ENCODE data around the gene VGLL4. TPM values are rescaled to one million over a fixed set of nuclear protein-coding genes. Genes with fewer than 3 reads are reported as not detected.
"Not testable (repeated sequence)": the region's sequence is repeated elsewhere in the genome, so short reads cannot be mapped to it uniquely, and the experiment has no call there.

VGLL4 gene
- total and polyA plus RNA-seq, 4 donors: 44.7 to 104 (median 70.7) TPM

GRCh38 chr3:11582191-11582968 is 61.3 kb downstream of the VGLL4 start:
- no peaks in the 10 kb centered on the region for H3K27me3 ChIP-seq (ENCODE audit: control insufficient read depth in 1 of 2, insufficient read depth in 2 of 2, low read length in 1 of 2)
- DNase-seq (peak; percentile 73 to 83), ATAC-seq (ENCODE audit: low FRiP score) (peak; percentile 80)
- intact Hi-C loops (cut with DNase I): loop anchor here in 1 of 2 donors (5.0 kb wide), 1 partner anchor 60 kb away; the partner anchor contains the start of gene VGLL4
- H3K9me3 ChIP-seq (ENCODE audit: control insufficient read depth, low read length): no peaks in the 10 kb centered on the region
- peak overlapping the region in 1 of 2 donors; percentile 22 for H3K4me3 ChIP-seq (ENCODE audit: low read length in 2 of 2)
- H3K4me1 ChIP-seq (ENCODE audit: control insufficient read depth in 1 of 2, insufficient read depth in 2 of 2, low read length in 2 of 2): peaks cover 2 to 3% of the 10 kb centered on the region in 2 donors
- H3K36me3 ChIP-seq (ENCODE audit: control insufficient read depth in 1 of 2, insufficient read depth in 2 of 2, low read length in 1 of 2): no peaks in the 10 kb centered on the region
- 0 to 2% methylated on average over 13 of the region's 13 CpGs for WGBS, 2 donors
- H3K27ac ChIP-seq (ENCODE audit: low read depth in 1 of 2, low read length in 2 of 2): peak overlapping the region in 1 of 2 donors; percentile 82

DNA sequence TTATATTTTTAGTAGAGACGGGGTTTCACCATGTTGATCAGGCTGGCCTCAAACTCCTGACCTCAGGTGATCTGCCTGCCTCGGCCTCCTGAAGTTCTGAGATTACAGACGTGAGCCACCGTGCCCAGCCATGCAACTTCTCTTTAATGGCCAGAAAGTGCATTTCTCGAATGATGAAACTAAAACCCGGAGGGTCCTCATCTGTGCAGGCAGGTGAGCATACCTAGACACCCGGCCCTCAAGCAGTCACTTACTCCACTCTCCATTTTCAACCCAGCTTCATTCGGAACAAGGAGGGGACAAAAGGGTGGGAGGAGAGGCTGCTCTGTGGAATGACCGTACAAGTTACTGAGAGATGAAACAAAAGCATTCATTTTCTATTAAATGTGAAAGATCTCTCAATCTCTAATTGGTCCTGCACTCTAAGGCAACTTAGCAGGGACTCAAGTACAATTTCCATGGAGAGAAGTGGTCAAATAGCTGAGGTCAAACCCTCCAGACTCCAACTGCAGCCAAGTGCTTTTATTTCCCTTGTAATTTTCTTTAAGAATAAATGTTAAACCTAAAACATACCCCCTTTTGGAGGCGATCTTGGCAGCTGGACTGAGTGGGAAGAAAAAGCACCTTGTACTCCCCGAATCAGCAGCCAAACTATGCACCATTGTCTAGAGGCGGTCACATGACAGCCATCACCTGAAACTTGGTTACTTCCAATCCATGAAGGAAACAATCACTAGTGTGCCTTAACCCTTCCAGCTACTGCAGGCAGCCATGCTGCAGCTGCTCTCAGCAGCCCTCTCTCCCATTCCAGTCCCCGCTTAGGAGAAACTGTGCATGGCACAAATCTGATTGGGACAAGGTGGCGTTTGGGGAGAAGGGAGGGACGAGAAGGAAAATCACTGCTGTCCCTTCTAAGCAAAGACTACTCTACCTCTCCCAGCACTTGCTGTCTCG is 62.2 kb downstream of the VGLL4 start:
- H3K4me1 ChIP-seq (ENCODE audit: control insufficient read depth in 1 of 2, insufficient read depth in 2 of 2, low read length in 2 of 2): peaks cover 2 to 3% of the 10 kb centered on the region in 2 donors
- ATAC-seq (ENCODE audit: low FRiP score) (peak; percentile 49), DNase-seq (no peak)
- no peaks in the 10 kb centered on the region for H3K36me3 ChIP-seq (ENCODE audit: control insufficient read depth in 1 of 2, insufficient read depth in 2 of 2, low read length in 1 of 2)
- intact Hi-C loops (cut with DNase I): loop anchor here in 1 of 2 donors (5.0 kb wide), 1 partner anchor 61 kb away; the partner anchor contains the start of gene VGLL4
- H3K4me3 ChIP-seq (ENCODE audit: low read length in 2 of 2): peak overlapping the region in 1 of 2 donors; percentile 6
- peak overlapping the region in 1 of 2 donors; percentile 82 for H3K27ac ChIP-seq (ENCODE audit: low read depth in 1 of 2, low read length in 2 of 2)
- no peaks in the 10 kb centered on the region for H3K27me3 ChIP-seq (ENCODE audit: control insufficient read depth in 1 of 2, insufficient read depth in 2 of 2, low read length in 1 of 2)
- H3K9me3 ChIP-seq (ENCODE audit: control insufficient read depth, low read length): no peaks in the 10 kb centered on the region
- WGBS, 2 donors: 15 to 18% methylated on average over 16 of the region's 16 CpGs

DNA sequence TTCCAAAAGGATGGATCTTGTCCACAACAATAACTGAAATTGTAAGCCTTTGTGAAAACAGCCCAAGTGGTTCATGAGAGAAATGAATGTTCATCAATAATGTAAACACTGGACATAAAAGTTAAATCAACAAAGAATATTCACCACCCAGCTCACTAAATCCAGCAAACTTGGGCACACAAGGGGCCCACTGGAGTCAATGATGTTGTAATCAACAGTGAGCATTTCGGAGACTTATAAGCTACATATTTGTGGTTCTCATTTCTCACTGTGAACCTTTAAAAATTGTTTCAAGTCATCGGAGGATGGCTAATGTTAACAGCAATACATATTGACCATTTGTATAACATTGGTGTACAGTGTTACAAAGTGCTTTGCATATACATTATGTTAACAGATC is 63.1 kb downstream of the VGLL4 start:
- ATAC-seq (ENCODE audit: low FRiP score) (no peak), DNase-seq (no peak)
- Histone ChIP-seq H3K27me3 (ENCODE audit: control insufficient read depth in 1 of 2, insufficient read depth in 2 of 2, low read length in 1 of 2) (no peaks in the 10 kb centered on the region), H3K27ac (ENCODE audit: low read depth in 1 of 2, low read length in 2 of 2) (no peak overlapping the region), H3K4me3 (ENCODE audit: low read length in 2 of 2) (no peak overlapping the region), H3K9me3 (ENCODE audit: control insufficient read depth, low read length) (no peaks in the 10 kb centered on the region), H3K4me1 (ENCODE audit: control insufficient read depth in 1 of 2, insufficient read depth in 2 of 2, low read length in 2 of 2) (peaks cover 2 to 3% of the 10 kb centered on the region in 2 donors), H3K36me3 (ENCODE audit: control insufficient read depth in 1 of 2, insufficient read depth in 2 of 2, low read length in 1 of 2) (no peaks in the 10 kb centered on the region)
- intact Hi-C loops (cut with DNase I): loop anchor here in 1 of 2 donors (5.0 kb wide), 1 partner anchor 62 kb away; the partner anchor contains the start of gene VGLL4
- WGBS, 2 donors: 90 to 94% methylated on average over 2 of the region's 2 CpGs

GRCh38 chr3:11578169-11578568 is 65.5 kb downstream of the VGLL4 start:
- H3K27me3 ChIP-seq (ENCODE audit: control insufficient read depth in 1 of 2, insufficient read depth in 2 of 2, low read length in 1 of 2): no peaks in the 10 kb centered on the region
- ATAC-seq (ENCODE audit: low FRiP score) (no peak), DNase-seq (no peak)
- WGBS, 2 donors: 82 to 89% methylated on average over 8 of the region's 8 CpGs
- H3K27ac ChIP-seq (ENCODE audit: low read depth in 1 of 2, low read length in 2 of 2): no peak overlapping the region
- H3K9me3 ChIP-seq (ENCODE audit: control insufficient read depth, low read length): no peaks in the 10 kb centered on the region
- no peak overlapping the region for H3K4me3 ChIP-seq (ENCODE audit: low read length in 2 of 2)
- intact Hi-C loops (cut with DNase I): no loop called here
- no peaks in the 10 kb centered on the region for H3K36me3 ChIP-seq (ENCODE audit: control insufficient read depth in 1 of 2, insufficient read depth in 2 of 2, low read length in 1 of 2)
- H3K4me1 ChIP-seq (ENCODE audit: control insufficient read depth in 1 of 2, insufficient read depth in 2 of 2, low read length in 2 of 2): peaks cover 2 to 3% of the 10 kb centered on the region in 2 donors

DNA sequence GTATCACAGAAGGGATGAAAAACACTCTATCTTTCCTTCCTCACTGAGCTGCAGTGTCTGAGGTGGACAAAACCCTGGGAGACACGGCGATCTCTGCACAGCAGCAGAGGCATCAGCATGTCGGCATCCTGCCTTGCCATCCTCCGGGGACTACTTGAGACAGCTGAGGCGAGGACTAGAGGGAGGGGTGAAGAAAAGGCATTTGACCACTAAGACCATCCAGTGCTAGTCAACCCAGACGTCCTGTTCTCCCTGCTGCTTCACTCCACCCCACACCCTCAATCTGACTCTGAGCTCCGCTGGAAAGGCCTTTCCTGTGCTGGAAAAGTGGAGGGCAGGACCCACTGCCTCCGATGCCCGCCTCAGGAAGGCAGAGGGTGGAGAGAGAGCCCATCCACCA is 67.3 kb downstream of the VGLL4 start:
- Histone ChIP-seq H3K4me3 (ENCODE audit: low read length in 2 of 2) (no peak overlapping the region), H3K9me3 (ENCODE audit: control insufficient read depth, low read length) (no peaks in the 10 kb centered on the region), H3K4me1 (ENCODE audit: control insufficient read depth in 1 of 2, insufficient read depth in 2 of 2, low read length in 2 of 2) (peaks cover 2 to 3% of the 10 kb centered on the region in 2 donors), H3K27me3 (ENCODE audit: control insufficient read depth in 1 of 2, insufficient read depth in 2 of 2, low read length in 1 of 2) (no peaks in the 10 kb centered on the region), H3K27ac (ENCODE audit: low read depth in 1 of 2, low read length in 2 of 2) (peak overlapping the region in 1 of 2 donors; percentile 8), H3K36me3 (ENCODE audit: control insufficient read depth in 1 of 2, insufficient read depth in 2 of 2, low read length in 1 of 2) (no peaks in the 10 kb centered on the region)
- intact Hi-C loops (cut with DNase I): no loop called here
- 46 to 60% methylated on average over 9 of the region's 9 CpGs for WGBS, 2 donors
- ATAC-seq (ENCODE audit: low FRiP score) (peak; percentile 8), DNase-seq (peak in 1 of 2 donors; percentile 64)

- no peak for DNase-seq
- no peak for ATAC-seq (ENCODE audit: low FRiP score)
- no peak overlapping the region for H3K27ac ChIP-seq (ENCODE audit: low read depth in 1 of 2, low read length in 2 of 2)
- intact Hi-C loops (cut with DNase I): no loop called here
- no peaks in the 10 kb centered on the region for H3K27me3 ChIP-seq (ENCODE audit: control insufficient read depth in 1 of 2, insufficient read depth in 2 of 2, low read length in 1 of 2)
- H3K4me1 ChIP-seq (ENCODE audit: control insufficient read depth in 1 of 2, insufficient read depth in 2 of 2, low read length in 2 of 2): peaks cover 0 to 2% of the 10 kb centered on the region in 2 donors
- no peaks in the 10 kb centered on the region for H3K9me3 ChIP-seq (ENCODE audit: control insufficient read depth, low read length)
- no peak overlapping the region for H3K4me3 ChIP-seq (ENCODE audit: low read length in 2 of 2)
- H3K36me3 ChIP-seq (ENCODE audit: control insufficient read depth in 1 of 2, insufficient read depth in 2 of 2, low read length in 1 of 2): no peaks in the 10 kb centered on the region
- 48 to 60% methylated on average over 10 of the region's 10 CpGs for WGBS, 2 donors
These were observed 68.0 kb downstream of the VGLL4 start for GRCh38 chr3:11575677-11576076.

GRCh38 chr3:11574981-11575669 is 68.6 kb downstream of the VGLL4 start:
- DNase-seq (peak in 1 of 2 donors; percentile 56), ATAC-seq (ENCODE audit: low FRiP score) (no peak)
- H3K4me1 ChIP-seq (ENCODE audit: control insufficient read depth in 1 of 2, insufficient read depth in 2 of 2, low read length in 2 of 2): peaks cover 0 to 1% of the 10 kb centered on the region in 2 donors
- H3K4me3 ChIP-seq (ENCODE audit: low read length in 2 of 2): no peak overlapping the region
- intact Hi-C loops (cut with DNase I): no loop called here
- H3K27me3 ChIP-seq (ENCODE audit: control insufficient read depth in 1 of 2, insufficient read depth in 2 of 2, low read length in 1 of 2): no peaks in the 10 kb centered on the region
- 76 to 80% methylated on average over 20 of the region's 20 CpGs for WGBS, 2 donors
- no peaks in the 10 kb centered on the region for H3K9me3 ChIP-seq (ENCODE audit: control insufficient read depth, low read length)
- H3K36me3 ChIP-seq (ENCODE audit: control insufficient read depth in 1 of 2, insufficient read depth in 2 of 2, low read length in 1 of 2): no peaks in the 10 kb centered on the region
- no peak overlapping the region for H3K27ac ChIP-seq (ENCODE audit: low read depth in 1 of 2, low read length in 2 of 2)

GRCh38 chr3:11572660-11573059 is 71.1 kb downstream of the VGLL4 start:
- WGBS, 2 donors: 91 to 94% methylated on average over 11 of the region's 11 CpGs
- H3K27me3 ChIP-seq (ENCODE audit: control insufficient read depth in 1 of 2, insufficient read depth in 2 of 2, low read length in 1 of 2); ATAC-seq (ENCODE audit: low FRiP score); H3K9me3 ChIP-seq (ENCODE audit: control insufficient read depth, low read length); H3K27ac ChIP-seq (ENCODE audit: low read depth in 1 of 2, low read length in 2 of 2); intact Hi-C loops (cut with DNase I); DNase-seq; H3K4me1 ChIP-seq (ENCODE audit: control insufficient read depth in 1 of 2, insufficient read depth in 2 of 2, low read length in 2 of 2); H3K4me3 ChIP-seq (ENCODE audit: low read length in 2 of 2); H3K36me3 ChIP-seq (ENCODE audit: control insufficient read depth in 1 of 2, insufficient read depth in 2 of 2, low read length in 1 of 2): not testable (repeated sequence)
